AG04450 (cell line): ENCODE results near the gene SYT12. TPM values are rescaled to one million over a fixed set of nuclear protein-coding genes. Genes with fewer than 3 reads are reported as not detected.

Experiments
- CTCF ChIA-PET: fragments of 300-600, 350-600 bp; formaldehyde crosslinking; extraction: SDS; loops from one replicate; lab custom pipeline; 2022; ENCODE audit warnings: antibody characterized with exemption, inconsistent platforms; lab: Charles Lee
- POLR2A ChIA-PET: fragments of 350-600 bp; formaldehyde crosslinking; extraction: SDS; loops from one replicate; lab custom pipeline; 2021; ENCODE audit warnings: antibody characterized with exemption, inconsistent platforms; lab: Yijun Ruan, JAX
- DNase-seq: peaks from one replicate; pipeline ENCODE4 v3.0.0-alpha.2; 2011; ENCODE audit warnings: low read depth, low spot score
- H3K27ac ChIP-seq: one replicate; pipeline ENCODE4 v1.5.1; 2012; ENCODE audit warnings: low read depth, low read length, control low read depth
- H3K27me3 ChIP-seq: one replicate; pipeline ENCODE4 v1.6.0; 2012; ENCODE audit warnings: low read length; ENCODE audit not compliant: control insufficient read depth, insufficient read depth
- H3K4me3 ChIP-seq: 2 replicates; pipeline ENCODE4 v1.5.1; 2011; ENCODE audit warnings: mild to moderate bottlenecking, low read depth, low read length, control low read depth
- H3K9me3 ChIP-seq: 2 replicates; pipeline ENCODE4 v1.5.1; 2012; ENCODE audit warnings: low read length; ENCODE audit not compliant: control insufficient read depth, insufficient read depth
- polyA plus RNA-seq: library from polyadenylated mRNA; depleted of rRNA; stranded (reverse); fragments of >200 nt; gene quantifications from 2 replicates; pipeline ENCODE4 v1.2.3, GENCODE V29; 2011
- TF ChIP-seq, protein P1 (sequence below): IDR thresholded peaks from 2 replicates; pipeline ENCODE4 v1.5.1; 2011; ENCODE audit warnings: low read depth, low read length, control low read depth, inconsistent platforms

The SYT12 gene
- polyA plus RNA-seq, 1 experiment, result 0.30 TPM

DNA sequence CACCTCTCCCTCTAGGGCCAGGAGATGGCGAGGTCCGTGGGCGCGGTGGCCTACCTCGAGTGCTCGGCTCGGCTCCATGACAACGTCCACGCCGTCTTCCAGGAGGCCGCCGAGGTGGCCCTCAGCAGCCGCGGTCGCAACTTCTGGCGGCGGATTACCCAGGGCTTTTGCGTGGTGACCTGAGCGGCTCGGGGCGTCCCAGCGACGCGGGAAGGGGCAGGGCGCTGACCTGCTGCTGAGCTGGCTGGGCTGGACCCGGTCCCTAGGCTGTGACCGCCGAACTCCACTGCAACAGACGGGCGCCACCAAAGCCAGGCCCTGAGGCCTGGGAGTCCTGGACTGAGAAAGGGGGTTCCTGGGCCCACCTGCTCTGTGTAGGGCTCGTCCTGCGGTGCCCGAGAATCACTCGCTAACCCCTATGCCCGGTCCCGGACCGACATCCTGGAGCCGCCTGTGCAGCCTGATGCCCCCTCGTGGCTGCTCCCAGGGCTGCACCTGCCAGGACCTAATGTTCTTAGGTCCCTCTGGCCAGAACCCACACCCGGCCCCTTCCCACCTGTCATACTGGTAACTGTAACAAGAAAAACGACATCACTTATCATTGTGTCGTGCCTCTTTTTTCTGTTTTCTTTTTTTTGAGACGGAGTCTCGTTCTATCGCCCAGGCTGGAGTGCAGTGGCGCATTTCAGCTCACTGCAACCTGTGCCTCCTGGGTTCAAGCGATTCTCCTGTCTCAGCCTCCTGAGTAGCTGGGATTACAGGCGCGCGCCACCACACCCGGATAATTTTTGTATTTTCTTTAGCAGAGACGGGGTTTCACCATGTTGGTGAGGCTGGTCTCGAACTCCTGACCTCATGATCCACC is 48.7 kb downstream of the SYT12 start:
- POLR2A ChIA-PET, result no interaction called here

DNA sequence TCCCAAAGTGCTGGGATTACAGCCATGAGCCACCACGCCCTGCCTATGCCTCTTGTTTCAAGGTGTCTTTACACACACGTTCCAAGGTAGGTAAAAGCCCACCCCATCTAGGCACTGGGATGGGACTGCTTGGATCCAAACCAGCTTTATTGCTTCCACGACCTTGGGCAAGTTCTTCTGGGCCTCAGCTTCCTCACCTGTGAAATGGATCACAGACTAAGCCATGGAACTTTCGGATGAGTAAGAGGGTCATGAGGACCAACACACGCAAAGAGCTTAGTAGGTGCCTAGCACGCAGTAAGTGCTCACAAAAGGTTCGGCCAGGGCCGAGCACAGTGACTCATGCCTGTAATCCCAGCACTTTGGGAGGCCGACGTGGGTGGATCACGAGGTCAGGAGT is 49.4 kb downstream of the SYT12 start:
- Histone ChIP-seq H3K4me3 (no peak overlapping the region), H3K27me3 (no peaks in the 10 kb centered on the region), H3K27ac (no peak overlapping the region), H3K9me3 (no peaks in the 10 kb centered on the region; the same call in 1 of the 2 replicates)
- no peak for DNase-seq
- TF ChIP-seq, protein P1, sequence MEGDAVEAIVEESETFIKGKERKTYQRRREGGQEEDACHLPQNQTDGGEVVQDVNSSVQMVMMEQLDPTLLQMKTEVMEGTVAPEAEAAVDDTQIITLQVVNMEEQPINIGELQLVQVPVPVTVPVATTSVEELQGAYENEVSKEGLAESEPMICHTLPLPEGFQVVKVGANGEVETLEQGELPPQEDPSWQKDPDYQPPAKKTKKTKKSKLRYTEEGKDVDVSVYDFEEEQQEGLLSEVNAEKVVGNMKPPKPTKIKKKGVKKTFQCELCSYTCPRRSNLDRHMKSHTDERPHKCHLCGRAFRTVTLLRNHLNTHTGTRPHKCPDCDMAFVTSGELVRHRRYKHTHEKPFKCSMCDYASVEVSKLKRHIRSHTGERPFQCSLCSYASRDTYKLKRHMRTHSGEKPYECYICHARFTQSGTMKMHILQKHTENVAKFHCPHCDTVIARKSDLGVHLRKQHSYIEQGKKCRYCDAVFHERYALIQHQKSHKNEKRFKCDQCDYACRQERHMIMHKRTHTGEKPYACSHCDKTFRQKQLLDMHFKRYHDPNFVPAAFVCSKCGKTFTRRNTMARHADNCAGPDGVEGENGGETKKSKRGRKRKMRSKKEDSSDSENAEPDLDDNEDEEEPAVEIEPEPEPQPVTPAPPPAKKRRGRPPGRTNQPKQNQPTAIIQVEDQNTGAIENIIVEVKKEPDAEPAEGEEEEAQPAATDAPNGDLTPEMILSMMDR, result no peak
- POLR2A ChIA-PET, result no interaction called here
- CTCF ChIA-PET, result interaction anchor here (0.6 to 2.4 kb wide), 5 partner anchors 17 to 999 kb away, joined by 3 to 5 read pairs (median 4); no protein-coding TSS in a partner anchor

More for the DNA sequence above, 48.7 kb downstream of the SYT12 start:
- H3K9me3 ChIP-seq, result no peaks in the 10 kb centered on the region; the same call in 1 of the 2 replicates
- TF ChIP-seq, protein P1, result peak; percentile 82
- CTCF ChIA-PET, result interaction anchor here (0.6 to 2.4 kb wide), 4 partner anchors 17 to 998 kb away, joined by 3 to 5 read pairs (median 4); no protein-coding TSS in a partner anchor
- DNase-seq, result no peak
- no peaks in the 10 kb centered on the region for H3K27me3 ChIP-seq
- H3K27ac ChIP-seq, result no peak overlapping the region
- no peak overlapping the region for H3K4me3 ChIP-seq

DNA sequence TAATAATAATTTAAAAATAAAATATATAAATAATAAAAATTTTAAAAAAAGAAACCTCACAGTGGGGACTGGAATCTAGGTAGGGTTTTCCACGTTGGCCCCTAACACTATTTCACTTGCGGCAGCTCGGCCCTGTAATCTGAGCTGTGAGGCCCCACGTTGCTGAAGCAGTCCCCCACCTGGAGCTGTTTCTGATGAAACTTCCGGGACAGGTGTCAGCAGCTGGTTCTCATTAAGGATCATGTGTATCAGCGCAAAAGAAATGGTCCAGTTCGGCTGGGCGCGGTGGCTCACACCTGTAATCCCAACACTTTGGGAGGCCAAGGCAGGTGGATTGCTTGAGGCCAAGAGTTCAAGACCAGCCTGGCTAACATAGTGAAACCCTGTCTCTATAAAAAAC is 51.0 kb downstream of the SYT12 start:
- TF ChIP-seq, protein P1, result no peak
- POLR2A ChIA-PET, result interaction anchor here (0.6 to 0.7 kb wide), 2 partner anchors 72 to 230 kb away, joined by 3 to 5 read pairs; no protein-coding TSS in a partner anchor
- CTCF ChIA-PET, result interaction anchor here (1.1 to 1.3 kb wide), 2 partner anchors 244 to 278 kb away, joined by 3 to 4 read pairs; no protein-coding TSS in a partner anchor

DNA sequence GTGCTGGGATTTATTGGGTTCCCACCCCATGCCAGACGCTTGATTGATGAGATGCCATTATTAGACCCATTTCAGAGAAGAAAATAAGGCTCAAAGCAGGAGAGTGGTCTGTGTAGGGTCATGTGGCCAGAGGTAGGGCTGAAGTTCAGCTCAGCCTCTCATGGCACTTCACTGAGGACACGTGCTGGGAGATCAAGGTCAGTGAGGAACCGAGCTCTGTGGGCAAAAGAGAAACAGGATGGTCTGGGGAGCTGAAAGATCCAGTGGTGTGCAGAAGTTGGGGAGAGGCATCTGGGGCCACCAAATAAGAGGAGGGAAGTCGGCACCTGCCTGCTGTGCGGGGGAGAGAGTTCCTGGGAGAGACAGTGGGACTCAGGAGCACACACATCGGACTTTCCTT is 53.3 kb downstream of the SYT12 start:
- Histone ChIP-seq H3K27ac (no peak overlapping the region), H3K4me3 (no peak overlapping the region), H3K9me3 (no peaks in the 10 kb centered on the region; the same call in 1 of the 2 replicates), H3K27me3 (no peaks in the 10 kb centered on the region)
- ChIA-PET CTCF (interaction anchor here (0.6 kb wide), 1 partner anchor 20 kb away, joined by 3 read pairs; no protein-coding TSS in a partner anchor), POLR2A (no interaction called here)
- TF ChIP-seq, protein P1, result no peak
- no peak for DNase-seq

More for the DNA sequence above, 51.0 kb downstream of the SYT12 start:
- Histone ChIP-seq H3K27me3 (no peaks in the 10 kb centered on the region), H3K9me3 (no peaks in the 10 kb centered on the region; the same call in 1 of the 2 replicates), H3K4me3 (no peak overlapping the region), H3K27ac (no peak overlapping the region)
- DNase-seq, result no peak
